ENCODE results near the gene FOXL1.

The FOXL1 gene

DNA sequence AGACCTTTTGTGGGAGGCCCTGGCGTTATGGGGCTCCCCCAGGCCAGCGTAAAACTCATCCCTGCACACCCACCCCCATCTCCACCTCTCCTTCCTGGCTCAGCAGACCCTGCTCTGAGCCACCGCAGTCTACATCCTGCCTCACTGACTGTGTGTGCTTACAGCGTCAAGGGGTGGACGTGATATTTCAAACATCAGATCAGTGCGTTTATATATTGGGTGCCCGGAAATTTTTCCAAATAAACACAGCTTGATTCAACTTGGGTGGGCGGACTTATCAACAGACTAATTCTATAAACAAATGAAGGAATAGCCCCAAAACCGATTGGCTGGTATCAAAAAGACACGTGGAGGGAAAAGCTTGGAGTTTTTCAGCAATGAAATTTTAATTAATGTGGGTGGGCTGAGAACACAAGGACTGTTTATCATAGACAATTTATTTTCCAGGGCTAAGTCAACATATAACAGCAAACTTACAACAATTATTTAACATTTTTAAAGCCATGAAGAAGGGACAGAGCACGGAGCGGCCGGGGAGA lies at the start of gene FOXL1:
FOXL1 (plus strand) TSS at position 489 of the 539 bp plus-strand sequence. CDS start 175 bp downstream, outside the sequence.
- DNase-seq: no peak

GRCh38 chr16:86529160-86529559 lies 49.2 kb upstream of the FOXL1 start:
- no peak for DNase-seq

GRCh38 chr16:86530251-86531190 lies 47.8 kb upstream of the FOXL1 start:
- no peak for DNase-seq

DNA sequence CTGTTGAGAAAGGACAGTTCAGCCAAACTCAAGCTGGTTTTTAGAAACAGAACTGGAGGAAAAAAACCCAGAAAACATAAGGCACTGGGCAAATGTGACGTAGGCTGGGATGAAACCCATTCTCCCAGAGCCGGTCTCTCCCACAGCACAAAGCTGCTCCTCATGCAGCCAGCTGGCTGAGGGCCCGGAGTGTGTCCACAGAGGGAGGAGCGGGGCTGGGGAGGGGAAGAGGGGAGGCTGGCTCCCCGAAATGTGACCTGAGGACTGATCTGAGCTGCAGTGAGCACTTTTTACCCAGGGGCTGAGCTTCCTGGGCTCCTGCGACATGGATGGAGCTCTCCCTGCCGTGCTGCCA lies 47.2 kb upstream of the FOXL1 start:
- DNase-seq: no peak

- no peak for DNase-seq
Measured at GRCh38 chr16:86531641-86532525, 46.5 kb upstream of the FOXL1 start.

DNA sequence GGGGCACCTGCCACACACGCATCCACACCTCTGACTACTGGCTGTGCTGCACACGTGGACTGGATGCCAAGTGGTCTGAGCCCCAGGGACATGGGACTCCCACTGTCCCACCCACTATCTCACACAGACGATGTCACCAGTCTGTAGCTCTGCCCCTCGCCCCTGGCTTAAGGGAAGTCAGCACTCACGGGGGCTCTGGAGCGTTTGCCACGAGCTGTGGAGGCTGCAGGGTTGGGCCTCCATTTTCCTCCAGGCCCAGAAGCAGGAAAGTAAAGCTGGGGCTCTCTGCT lies 45.9 kb upstream of the FOXL1 start:
- DNase-seq: no peak

- no peak for DNase-seq
Measured at GRCh38 chr16:86533076-86533475, 45.3 kb upstream of the FOXL1 start.

- no peak for DNase-seq
Measured at GRCh38 chr16:86533767-86534351, 44.5 kb upstream of the FOXL1 start.

DNA sequence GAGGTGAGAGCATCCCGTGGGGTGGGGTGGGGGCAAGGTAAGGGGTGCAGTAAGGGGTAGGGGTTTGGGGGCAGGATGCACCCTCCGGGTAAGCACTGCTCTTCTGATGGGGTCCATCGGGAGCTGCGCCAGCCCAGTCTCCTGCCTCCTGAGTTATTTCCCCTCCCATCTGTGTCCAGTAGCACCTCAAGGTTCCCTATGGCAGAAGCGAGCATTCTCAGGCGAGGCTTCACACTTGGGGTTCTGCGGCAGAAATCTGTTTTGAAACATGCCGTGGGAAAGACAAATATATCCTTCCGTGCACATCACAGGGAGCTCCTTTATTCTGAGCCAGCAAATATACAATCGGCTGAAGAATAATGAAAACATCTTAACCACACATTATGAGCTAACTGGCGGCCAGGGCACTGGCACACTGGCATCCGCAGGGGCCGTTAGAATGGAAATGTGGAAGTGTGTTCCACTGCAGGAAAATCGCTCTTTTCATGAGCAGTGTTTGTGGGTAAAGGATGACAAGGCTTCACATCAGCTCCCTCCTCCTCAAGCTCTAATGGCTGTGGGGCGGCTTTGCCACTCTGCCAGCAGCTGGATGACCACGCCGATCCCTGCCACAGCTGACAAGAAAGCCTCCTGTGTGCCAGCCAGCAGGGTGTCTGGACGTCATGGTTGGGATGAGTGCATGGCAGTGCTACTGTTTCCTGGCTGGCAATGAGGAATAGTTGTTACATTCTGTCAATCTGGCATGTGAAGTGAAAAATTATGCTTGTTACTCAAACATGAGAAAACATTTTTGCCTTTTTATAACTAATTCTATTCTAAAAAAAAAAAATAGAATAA lies 43.4 kb upstream of the FOXL1 start:
- no peak for DNase-seq

DNA sequence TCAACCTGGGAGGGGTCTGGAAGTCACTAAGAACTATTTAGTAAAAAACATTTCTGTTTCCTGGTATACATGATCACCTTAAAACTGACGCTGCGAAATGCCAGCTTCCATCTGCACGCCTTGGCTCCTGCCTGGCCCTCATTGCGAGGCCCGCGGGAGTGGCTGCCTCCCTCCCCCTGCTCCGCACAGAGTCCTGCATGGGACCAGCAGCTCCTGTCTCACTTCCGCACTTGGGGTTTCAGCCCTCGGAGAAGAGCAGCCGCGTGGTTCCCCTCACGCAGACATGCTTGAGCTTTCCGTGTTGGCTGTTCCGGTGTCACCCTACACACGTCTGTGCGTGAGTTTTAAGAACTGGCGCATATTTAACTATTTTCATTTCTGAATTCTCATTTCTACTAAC lies 41.7 kb upstream of the FOXL1 start:
- DNase-seq: no peak

DNA sequence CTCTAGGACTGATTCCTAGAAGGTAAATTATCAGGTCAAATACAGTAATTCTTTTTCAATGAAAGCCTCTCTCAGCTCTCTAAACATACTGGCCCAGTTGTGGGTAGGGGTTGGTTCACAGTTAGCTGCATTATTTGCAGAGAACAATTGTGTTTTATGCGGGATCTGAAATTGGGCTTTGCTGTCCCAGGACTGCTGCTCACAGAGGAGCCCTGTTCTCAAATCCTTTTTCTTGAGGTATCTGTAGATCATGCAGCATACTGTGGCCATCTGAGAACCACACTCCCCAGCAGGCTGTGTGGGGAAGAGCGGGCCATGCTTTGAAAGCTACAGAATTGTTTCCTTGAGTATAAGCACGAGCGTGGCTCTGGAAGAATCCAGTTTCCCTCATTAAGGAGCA lies 40.9 kb upstream of the FOXL1 start:
- no peak for DNase-seq

DNA sequence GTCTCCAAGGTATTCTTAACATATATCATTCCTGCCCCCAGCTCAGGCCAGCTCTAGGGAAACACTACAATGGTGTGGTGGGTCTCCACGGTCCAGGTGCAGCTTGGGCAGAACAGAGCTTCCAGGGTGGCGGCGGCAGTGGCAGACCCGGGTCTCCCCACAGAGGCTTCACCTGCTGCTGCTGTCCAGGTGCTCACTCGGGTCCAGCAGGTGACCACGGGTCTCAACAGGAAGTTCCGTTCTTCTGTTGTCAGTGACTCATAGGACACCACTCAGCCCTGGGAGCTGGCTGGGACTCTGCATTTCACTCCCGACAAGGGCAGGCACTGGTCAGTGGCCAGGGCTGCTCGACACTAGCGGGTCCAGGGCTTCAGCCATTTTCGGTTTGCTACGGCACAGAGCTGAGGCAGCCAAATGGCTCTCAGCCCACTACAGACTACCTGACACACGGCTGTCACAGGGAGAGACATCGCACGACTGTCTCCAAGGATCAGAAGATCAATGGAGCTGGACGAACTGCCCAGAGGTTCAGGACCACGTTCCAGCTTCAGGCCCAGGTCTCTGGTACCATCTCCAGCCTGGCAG lies 40.1 kb upstream of the FOXL1 start:
- no peak for DNase-seq

- no peak for DNase-seq
Measured at GRCh38 chr16:86540894-86541293, 37.5 kb upstream of the FOXL1 start.

DNA sequence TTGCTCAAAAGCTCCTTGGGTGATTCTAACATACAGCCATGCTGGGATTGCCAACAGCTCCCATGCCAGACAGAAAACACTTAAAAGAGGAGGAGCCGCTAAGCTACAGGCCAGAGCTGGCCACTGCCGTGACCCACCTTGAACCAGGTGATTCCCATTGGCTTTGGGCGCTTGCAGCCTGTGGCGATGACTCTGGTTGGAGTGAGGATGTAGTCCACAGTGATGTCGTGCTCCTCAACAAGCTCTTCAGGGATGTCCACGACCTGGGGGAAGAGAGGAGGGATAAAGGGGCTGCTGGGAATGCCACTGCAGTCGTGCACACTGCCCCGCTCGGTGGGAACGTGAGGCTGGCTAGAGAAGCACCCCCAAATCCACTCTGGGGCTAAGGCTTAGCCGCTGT lies 36.8 kb upstream of the FOXL1 start:
- no peak for DNase-seq

GRCh38 chr16:86542756-86543750 lies 35.3 kb upstream of the FOXL1 start:
- DNase-seq: no peak

- DNase-seq: no peak
Measured at GRCh38 chr16:86545481-86545880, 32.9 kb upstream of the FOXL1 start.

GRCh38 chr16:86545954-86546637 lies 32.3 kb upstream of the FOXL1 start:
- DNase-seq: no peak

DNA sequence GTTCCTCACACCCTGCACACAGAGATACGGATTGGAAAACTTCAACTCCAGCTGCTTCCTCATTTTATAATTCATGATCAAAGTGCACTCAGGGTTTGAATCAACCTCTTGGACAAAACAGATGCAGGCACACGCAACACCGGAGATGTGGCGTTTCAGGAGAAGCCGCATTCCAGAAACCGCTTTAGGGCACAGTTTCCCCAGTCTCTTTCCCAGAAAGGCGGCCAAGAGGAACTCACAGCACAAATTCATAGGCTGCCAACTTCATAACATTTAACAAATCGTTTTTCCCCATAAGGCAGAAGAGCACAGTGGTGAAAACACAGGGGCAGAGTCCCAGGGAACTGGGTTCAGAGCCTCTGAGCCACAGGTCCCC lies 31.7 kb upstream of the FOXL1 start:
- no peak for DNase-seq

GRCh38 chr16:86547286-86547685 lies 31.1 kb upstream of the FOXL1 start:
- no peak for DNase-seq
